ENCODE measurements around the gene PCGF5. TPM values are rescaled to one million over a fixed set of nuclear protein-coding genes. Genes with fewer than 3 reads are reported as not detected.

PCGF5 gene
- total RNA-seq, 1 experiment from 2014 or later: 12.0 TPM

DNA sequence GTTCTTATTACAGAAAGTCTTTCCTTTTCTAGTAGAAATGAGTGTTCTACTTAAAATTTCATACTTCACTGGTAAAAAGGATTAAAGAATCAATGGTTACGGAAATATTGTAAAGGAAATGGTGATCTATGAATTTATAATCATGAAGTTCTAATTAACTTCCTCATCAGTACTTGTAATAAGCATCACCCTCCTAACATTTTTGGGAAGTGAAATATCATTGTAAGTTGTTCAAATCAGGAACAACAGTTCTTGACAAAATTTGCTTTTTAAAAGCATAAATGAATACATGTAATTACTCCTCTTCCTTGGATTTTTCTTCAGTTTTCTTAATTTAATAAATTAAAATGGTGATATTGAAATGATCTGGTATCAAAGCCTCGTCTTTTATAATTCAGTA is 5.6 kb upstream of the PCGF5 start:
- no peak overlapping the region for H3K4me3 Mint-ChIP-seq (ENCODE audit: unreplicated experiment)
- H3K27me3 Mint-ChIP-seq (ENCODE audit: insufficient read depth, unreplicated experiment): peaks cover 19% of the 10 kb centered on the region
- ChIA-PET CTCF (no interaction called here), POLR2A (no interaction called here)
- no peak overlapping the region for H3K4me3 ChIP-seq (ENCODE audit: low read depth, low read length)
- H3K4me1 Mint-ChIP-seq (ENCODE audit: low read depth, unreplicated experiment): no peaks in the 10 kb centered on the region
- H3K36me3 ChIP-seq (ENCODE audit: control insufficient read depth, insufficient read depth, low read length): no peaks in the 10 kb centered on the region
- H3K27ac Mint-ChIP-seq (ENCODE audit: unreplicated experiment): no peak overlapping the region
- no peaks in the 10 kb centered on the region for H3K27me3 ChIP-seq (replicated peaks; ENCODE audit: control insufficient read depth, insufficient read depth, low read length)
- no TSS peak for BruUV-seq (replicated peaks)
- no peaks in the 10 kb centered on the region for H3K9me3 Mint-ChIP-seq (ENCODE audit: unreplicated experiment)
- TF ChIP-seq CTCF (IDR thresholded peaks at IDR 0.05; ENCODE audit: insufficient read depth in 1 of 2, low read depth in 1 of 2, low read length in 1 of 2, severe bottlenecking in 1 of 2, unreplicated experiment in 1 of 2): no peak
- intact Hi-C loops (cut with micrococcal nuclease; ENCODE audit: unreplicated experiment): no loop called here
- no peaks in the 10 kb centered on the region for H3K9me3 ChIP-seq
- no peaks in the 10 kb centered on the region for H3K4me1 ChIP-seq
- no peaks in the 10 kb centered on the region for H3K36me3 Mint-ChIP-seq (ENCODE audit: insufficient read depth, unreplicated experiment)
- DNase-seq: no peak

- Histone ChIP-seq H3K4me3 (ENCODE audit: low read depth, low read length) (no peak overlapping the region), H3K9me3 (no peaks in the 10 kb centered on the region), H3K4me1 (no peaks in the 10 kb centered on the region), H3K36me3 (ENCODE audit: control insufficient read depth, insufficient read depth, low read length) (no peaks in the 10 kb centered on the region), H3K27me3 (replicated peaks; ENCODE audit: control insufficient read depth, insufficient read depth, low read length) (no peaks in the 10 kb centered on the region)
- Mint-ChIP-seq H3K36me3 (ENCODE audit: insufficient read depth, unreplicated experiment) (no peaks in the 10 kb centered on the region), H3K27ac (ENCODE audit: unreplicated experiment) (no peak overlapping the region), H3K27me3 (ENCODE audit: insufficient read depth, unreplicated experiment) (peaks cover 17% of the 10 kb centered on the region), H3K4me3 (ENCODE audit: unreplicated experiment) (no peak overlapping the region), H3K9me3 (ENCODE audit: unreplicated experiment) (no peaks in the 10 kb centered on the region), H3K4me1 (ENCODE audit: low read depth, unreplicated experiment) (no peaks in the 10 kb centered on the region)
- DNase-seq: no peak
- POLR2A ChIA-PET: no interaction called here
- intact Hi-C loops (cut with micrococcal nuclease; ENCODE audit: unreplicated experiment): no loop called here
- no TSS peak for BruUV-seq (replicated peaks)
- CTCF ChIA-PET: no interaction called here
- TF ChIP-seq CTCF (IDR thresholded peaks at IDR 0.05; ENCODE audit: insufficient read depth in 1 of 2, low read depth in 1 of 2, low read length in 1 of 2, severe bottlenecking in 1 of 2, unreplicated experiment in 1 of 2): no peak
Observed at GRCh38 chr10:91215384-91215783, 5.1 kb upstream of the PCGF5 start.

GRCh38 chr10:91219371-91220193 is 881 bp upstream of the PCGF5 start:
- Histone ChIP-seq H3K36me3 (ENCODE audit: control insufficient read depth, insufficient read depth, low read length) (no peaks in the 10 kb centered on the region), H3K27me3 (replicated peaks; ENCODE audit: control insufficient read depth, insufficient read depth, low read length) (no peaks in the 10 kb centered on the region), H3K9me3 (no peaks in the 10 kb centered on the region), H3K4me1 (no peaks in the 10 kb centered on the region), H3K4me3 (ENCODE audit: low read depth, low read length) (peak overlapping the region; percentile 38)
- H3K4me1 Mint-ChIP-seq (ENCODE audit: low read depth, unreplicated experiment): peaks cover 13% of the 10 kb centered on the region
- intact Hi-C loops (cut with micrococcal nuclease; ENCODE audit: unreplicated experiment): loop anchor here (1.0 to 10.0 kb wide), 4 partner anchors 32 to 345 kb away; partner anchors contain the start of genes ANKRD1 and RPP30
- no peak for DNase-seq
- no peak for TF ChIP-seq CTCF (IDR thresholded peaks at IDR 0.05; ENCODE audit: insufficient read depth in 1 of 2, low read depth in 1 of 2, low read length in 1 of 2, severe bottlenecking in 1 of 2, unreplicated experiment in 1 of 2)
- peaks cover 15% of the 10 kb centered on the region for H3K27me3 Mint-ChIP-seq (ENCODE audit: insufficient read depth, unreplicated experiment)
- BruUV-seq (replicated peaks): no TSS peak
- CTCF ChIA-PET: no interaction called here
- H3K36me3 Mint-ChIP-seq (ENCODE audit: insufficient read depth, unreplicated experiment): no peaks in the 10 kb centered on the region
- H3K27ac Mint-ChIP-seq (ENCODE audit: unreplicated experiment): no peak overlapping the region
- POLR2A ChIA-PET: no interaction called here
- peak overlapping the region; percentile 86 for H3K4me3 Mint-ChIP-seq (ENCODE audit: unreplicated experiment)
- H3K9me3 Mint-ChIP-seq (ENCODE audit: unreplicated experiment): no peaks in the 10 kb centered on the region
